Fibroblast of mammary gland (primary cell): ENCODE results near the gene CLDN5.

Experiments used
- DNase-seq: peaks from one replicate; pipeline ENCODE4 v3.0.0-alpha.2; 2010; ENCODE audit warnings: low read depth
- H3K4me3 ChIP-seq: 2 replicates; pipeline ENCODE4 v1.5.1; 2011; ENCODE audit warnings: low read depth, mild to moderate bottlenecking, low read length, moderate library complexity; ENCODE audit not compliant: control insufficient read depth
- TF ChIP-seq, protein P1 (sequence below): conservative IDR thresholded peaks from 2 replicates; pipeline ENCODE4 v1.5.1; 2011; ENCODE audit warnings: low read depth, low read length, inconsistent platforms; ENCODE audit not compliant: control insufficient read depth, insufficient read depth

Gene CLDN5

DNA sequence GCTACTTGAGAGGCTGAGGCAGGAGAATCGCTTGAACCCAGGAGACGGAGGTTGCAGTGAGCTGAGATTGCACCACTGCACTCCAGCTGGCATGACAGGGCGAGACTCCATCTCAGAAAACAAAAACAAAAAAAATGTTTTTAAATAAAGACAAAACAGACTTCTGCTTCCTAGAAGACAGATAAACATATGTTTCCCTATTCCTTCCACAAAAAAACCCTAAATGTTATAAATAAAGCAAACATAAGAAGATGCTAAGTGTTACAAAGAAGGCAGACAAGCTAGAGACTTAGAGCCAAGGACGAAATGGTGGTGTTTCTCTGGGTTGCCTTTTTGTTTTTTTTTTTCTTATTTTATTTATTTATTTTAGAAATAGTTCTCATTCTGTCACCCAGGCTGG is 5.6 kb upstream of the CLDN5 start:
- no peak overlapping the region for H3K4me3 ChIP-seq
- TF ChIP-seq, protein P1, sequence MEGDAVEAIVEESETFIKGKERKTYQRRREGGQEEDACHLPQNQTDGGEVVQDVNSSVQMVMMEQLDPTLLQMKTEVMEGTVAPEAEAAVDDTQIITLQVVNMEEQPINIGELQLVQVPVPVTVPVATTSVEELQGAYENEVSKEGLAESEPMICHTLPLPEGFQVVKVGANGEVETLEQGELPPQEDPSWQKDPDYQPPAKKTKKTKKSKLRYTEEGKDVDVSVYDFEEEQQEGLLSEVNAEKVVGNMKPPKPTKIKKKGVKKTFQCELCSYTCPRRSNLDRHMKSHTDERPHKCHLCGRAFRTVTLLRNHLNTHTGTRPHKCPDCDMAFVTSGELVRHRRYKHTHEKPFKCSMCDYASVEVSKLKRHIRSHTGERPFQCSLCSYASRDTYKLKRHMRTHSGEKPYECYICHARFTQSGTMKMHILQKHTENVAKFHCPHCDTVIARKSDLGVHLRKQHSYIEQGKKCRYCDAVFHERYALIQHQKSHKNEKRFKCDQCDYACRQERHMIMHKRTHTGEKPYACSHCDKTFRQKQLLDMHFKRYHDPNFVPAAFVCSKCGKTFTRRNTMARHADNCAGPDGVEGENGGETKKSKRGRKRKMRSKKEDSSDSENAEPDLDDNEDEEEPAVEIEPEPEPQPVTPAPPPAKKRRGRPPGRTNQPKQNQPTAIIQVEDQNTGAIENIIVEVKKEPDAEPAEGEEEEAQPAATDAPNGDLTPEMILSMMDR, result no peak
- no peak for DNase-seq

GRCh38 chr22:19527861-19528417 is 3.7 kb upstream of the CLDN5 start:
- peak; percentile 37 for DNase-seq
- TF ChIP-seq, protein P1, result no peak
- no peak overlapping the region for H3K4me3 ChIP-seq

DNA sequence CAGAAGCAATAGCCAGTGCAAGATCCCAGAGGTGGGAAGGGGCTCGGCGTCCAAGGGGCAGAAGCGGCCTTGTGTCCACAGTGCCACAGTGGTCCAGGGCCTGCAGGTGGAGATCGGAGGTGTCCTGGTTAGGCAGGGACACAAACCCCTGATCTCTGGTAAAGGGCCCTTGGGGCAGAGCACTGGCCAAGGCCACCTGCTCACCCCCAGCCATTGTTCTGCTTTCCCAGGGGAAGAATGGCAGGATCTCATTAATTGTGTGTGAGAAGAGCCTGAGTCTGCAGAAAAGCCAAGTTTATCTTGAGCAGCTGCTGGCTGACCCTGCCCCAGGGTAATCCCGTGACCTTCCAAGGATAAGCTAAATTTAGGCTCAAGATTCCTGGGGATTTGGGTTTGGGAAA is 3.1 kb upstream of the CLDN5 start:
- H3K4me3 ChIP-seq, result no peak overlapping the region
- TF ChIP-seq, protein P1, result no peak
- DNase-seq, result no peak

DNA sequence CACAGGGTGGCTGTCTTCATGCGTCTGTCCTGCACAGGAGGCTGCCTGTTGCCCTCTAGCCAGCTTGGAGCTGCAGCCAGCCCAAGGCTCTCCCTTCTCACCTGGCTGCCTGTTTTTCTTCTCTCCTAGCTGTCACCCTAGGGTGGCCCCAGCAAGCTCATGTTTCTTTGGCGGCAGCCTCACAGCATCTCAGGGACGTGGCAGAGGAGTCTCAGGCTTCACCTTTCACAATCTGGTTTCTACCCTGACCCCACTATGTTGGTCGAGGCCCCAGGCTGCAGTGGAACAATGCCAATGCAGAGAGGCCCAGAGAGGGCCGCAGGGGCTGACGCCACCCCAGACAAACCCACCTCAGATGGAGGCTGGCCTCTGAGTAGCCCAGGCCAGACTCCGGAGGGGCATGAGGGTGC is 2.5 kb upstream of the CLDN5 start:
- DNase-seq, result no peak
- TF ChIP-seq, protein P1, result no peak

DNA sequence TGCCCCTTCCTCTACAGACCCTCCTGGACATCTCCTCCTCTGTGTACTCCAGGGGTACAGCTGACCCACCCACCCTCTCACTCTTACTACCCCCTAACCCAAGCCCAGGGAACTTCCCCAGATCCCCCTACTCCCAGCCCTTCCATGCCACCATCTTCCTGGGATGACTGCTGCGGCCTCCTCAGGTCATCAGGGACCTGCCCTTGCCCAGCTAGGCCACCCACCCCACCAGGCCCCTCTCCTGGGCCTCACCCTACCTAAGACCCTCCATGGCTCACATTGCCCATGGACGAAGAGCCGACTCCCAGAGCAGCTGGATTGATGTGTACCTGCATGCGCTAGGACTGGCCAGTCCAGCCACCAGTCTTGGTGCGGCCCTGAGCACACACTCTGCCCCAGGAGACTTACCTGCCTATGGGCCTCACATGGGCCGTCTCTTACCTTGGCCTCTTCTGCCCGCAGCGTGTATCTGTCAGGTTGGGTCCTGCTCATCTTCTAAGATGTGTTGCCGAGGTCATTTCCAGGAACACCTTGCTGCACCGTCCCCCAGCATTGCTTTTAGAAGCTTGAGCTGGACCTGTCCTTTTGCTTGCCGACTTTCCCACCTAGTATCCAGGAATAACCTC is 2.0 kb upstream of the CLDN5 start:
- H3K4me3 ChIP-seq, result no peak overlapping the region
- TF ChIP-seq, protein P1, result no peak
- DNase-seq, result no peak

More for the DNA sequence above, 2.5 kb upstream of the CLDN5 start:
- no peak overlapping the region for H3K4me3 ChIP-seq

DNA sequence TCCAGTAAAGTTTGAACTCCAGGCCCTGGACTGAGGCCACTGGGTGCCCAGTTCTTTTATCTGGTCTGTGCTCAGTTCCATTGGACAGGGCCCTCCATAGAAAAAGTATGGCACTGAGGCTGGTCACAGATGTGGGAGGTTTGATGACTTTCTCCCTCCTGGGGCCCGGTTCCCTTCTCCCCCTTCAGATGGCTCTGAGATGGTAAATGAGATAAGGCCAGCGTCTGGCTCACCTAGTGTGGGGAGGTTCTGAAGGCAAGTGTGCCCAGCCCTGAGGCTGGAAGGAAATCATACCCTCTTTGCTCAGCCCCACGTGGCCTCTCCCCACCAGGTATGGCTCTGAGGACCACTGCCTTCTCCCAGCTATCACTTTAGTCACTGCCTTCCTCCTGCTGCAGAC is 1.5 kb upstream of the CLDN5 start:
- DNase-seq, result no peak
- no peak overlapping the region for H3K4me3 ChIP-seq
- TF ChIP-seq, protein P1, result no peak
